GM21825 (cell line): ENCODE results near the gene WASHC2C.
"Not testable (repeated sequence)": the region's sequence is repeated elsewhere in the genome, so short reads cannot be mapped to it uniquely, and the experiment has no call there.

Experiments
- ATAC-seq: cut with Tn5 transposase; IDR thresholded peaks from one replicate; pipeline ENCODE4 v1.9.1; 2021; ENCODE audit warnings: mild to moderate bottlenecking, moderate library complexity; ENCODE audit not compliant: unreplicated experiment

The WASHC2C gene

GRCh38 chr10:45820107-45820830 is 93.2 kb downstream of the WASHC2C start:
- ATAC-seq: not testable (repeated sequence)

- not testable (repeated sequence) for ATAC-seq
Measured at GRCh38 chr10:45822918-45823317, 95.9 kb downstream of the WASHC2C start.
